DOHH2 (cell line): ENCODE measurements around the gene CFAP46.
"Not testable (repeated sequence)": the region's sequence is repeated elsewhere in the genome, so short reads cannot be mapped to it uniquely, and the experiment has no call there.

Experiments
- H3F3A ChIP-seq: fragments of 200-600 bp; sonication (generic), shearing (Covaris generic); 2 replicates; pipeline ENCODE4 v1.6.0; 2016; ENCODE audit warnings: antibody characterized with exemption, mild to moderate bottlenecking; ENCODE audit not compliant: control insufficient read depth, insufficient read depth
- H3K27ac ChIP-seq: fragments of 200-600 bp; sonication (generic); 2 replicates; pipeline ENCODE4 v1.5.1; 2014; ENCODE audit warnings: low read depth, mild to moderate bottlenecking, low read length, moderate library complexity
- H3K27me3 ChIP-seq: fragments of 200-600 bp; sonication (generic); 2 replicates; pipeline ENCODE4 v1.6.1; 2014; ENCODE audit warnings: mild to moderate bottlenecking, low read length, mixed read lengths; ENCODE audit not compliant: control insufficient read depth
- H3K36me3 ChIP-seq: fragments of 200-600 bp; sonication (generic); 2 replicates; pipeline ENCODE4 v1.6.1; 2014; ENCODE audit warnings: mild to moderate bottlenecking, low read length, moderate library complexity, mixed read lengths; ENCODE audit not compliant: control insufficient read depth
- H3K4me1 ChIP-seq: fragments of 200-600 bp; sonication (generic); 2 replicates; pipeline ENCODE4 v1.6.1; 2014; ENCODE audit warnings: mild to moderate bottlenecking, low read length, mixed read lengths; ENCODE audit not compliant: control insufficient read depth
- H3K4me2 ChIP-seq: fragments of 200-600 bp; sonication (generic); 2 replicates; pipeline ENCODE4 v1.6.0; 2014; ENCODE audit warnings: mild to moderate bottlenecking, low read length, moderate library complexity
- H3K4me3 ChIP-seq: fragments of 200-600 bp; sonication (generic); 2 replicates; pipeline ENCODE4 v1.5.1; 2014; ENCODE audit warnings: mild to moderate bottlenecking, low read length, mixed read lengths
- H3K79me2 ChIP-seq: fragments of 200-600 bp; sonication (generic); 2 replicates; pipeline ENCODE4 v1.6.1; 2014; ENCODE audit warnings: mild to moderate bottlenecking, low read length, mixed read lengths; ENCODE audit not compliant: control insufficient read depth
- H3K9me2 ChIP-seq: fragments of 200-600 bp; sonication (generic); replicated peaks from 2 replicates; pipeline ENCODE4 v1.6.1; 2014; ENCODE audit warnings: mild to moderate bottlenecking, low read length, mixed read lengths; ENCODE audit not compliant: control insufficient read depth
- H3K9me3 ChIP-seq: fragments of 200-600 bp; sonication (generic); 2 replicates; pipeline ENCODE4 v1.6.1; 2014; ENCODE audit warnings: antibody characterized with exemption, low read length, mixed read lengths; ENCODE audit not compliant: control insufficient read depth, insufficient read depth
- H4K20me1 ChIP-seq: fragments of 200-600 bp; sonication (generic); 2 replicates; pipeline ENCODE4 v1.6.0; 2014; ENCODE audit warnings: low read depth, mild to moderate bottlenecking, antibody characterized with exemption, low read length, moderate library complexity; ENCODE audit not compliant: control insufficient read depth, insufficient read depth
- CTCF ChIP-seq: fragments of 200-600 bp; sonication (generic); IDR thresholded peaks from one replicate; pipeline ENCODE4 v1.5.1; 2014; ENCODE audit warnings: antibody characterized with exemption, mild to moderate bottlenecking, low read depth, low read length; ENCODE audit not compliant: poor library complexity, severe bottlenecking
- EZH2phosphoT487 ChIP-seq: fragments of 200-600 bp; sonication (generic); IDR thresholded peaks from 2 replicates; pipeline ENCODE4 v1.6.1; 2017; ENCODE audit warnings: borderline replicate concordance, mild to moderate bottlenecking, antibody characterized with exemption, low read length, moderate library complexity, mixed read lengths

CFAP46 gene

GRCh38 chr10:132905661-132906060, 36.7 kb downstream of the CFAP46 start:
- H3K4me2 ChIP-seq: no peak overlapping the region
- no peak overlapping the region for H3K4me3 ChIP-seq
- H3K9me3 ChIP-seq: peaks cover 2% of the 10 kb centered on the region; the same call in 1 of the 2 replicates
- no peaks in the 10 kb centered on the region for H4K20me1 ChIP-seq
- H3F3A ChIP-seq: no peaks in the 10 kb centered on the region
- H3K27me3 ChIP-seq: no peaks in the 10 kb centered on the region
- TF ChIP-seq EZH2phosphoT487 (no peak), CTCF (no peak)
- H3K36me3 ChIP-seq: no peaks in the 10 kb centered on the region
- no peaks in the 10 kb centered on the region for H3K4me1 ChIP-seq
- H3K79me2 ChIP-seq: no peaks in the 10 kb centered on the region
- H3K27ac ChIP-seq: no peak overlapping the region
- no peaks in the 10 kb centered on the region for H3K9me2 ChIP-seq

- Histone ChIP-seq H3K4me3 (no peak overlapping the region), H3K9me2 (no peaks in the 10 kb centered on the region), H3K4me1 (no peaks in the 10 kb centered on the region), H3K27ac (no peak overlapping the region), H3K4me2 (no peak overlapping the region), H4K20me1 (no peaks in the 10 kb centered on the region), H3K9me3 (peaks cover 4% of the 10 kb centered on the region; the same call in 1 of the 2 replicates), H3K36me3 (no peaks in the 10 kb centered on the region), H3K79me2 (no peaks in the 10 kb centered on the region), H3K27me3 (no peaks in the 10 kb centered on the region), H3F3A (no peaks in the 10 kb centered on the region)
- TF ChIP-seq EZH2phosphoT487: no peak
- no peak for TF ChIP-seq CTCF
Measured at GRCh38 chr10:132904814-132905649, 37.3 kb downstream of the CFAP46 start.

GRCh38 chr10:132904181-132904813, 38.1 kb downstream of the CFAP46 start:
- no peak overlapping the region for H3K4me3 ChIP-seq
- H3K27me3 ChIP-seq: no peaks in the 10 kb centered on the region
- no peaks in the 10 kb centered on the region for H3K4me1 ChIP-seq
- H3K36me3 ChIP-seq: no peaks in the 10 kb centered on the region
- no peak overlapping the region for H3K27ac ChIP-seq
- TF ChIP-seq CTCF (peak; percentile 69), EZH2phosphoT487 (no peak)
- no peaks in the 10 kb centered on the region for H4K20me1 ChIP-seq
- no peaks in the 10 kb centered on the region for H3F3A ChIP-seq
- peaks cover 4% of the 10 kb centered on the region; the same call in 1 of the 2 replicates for H3K9me3 ChIP-seq
- no peaks in the 10 kb centered on the region for H3K9me2 ChIP-seq
- no peak overlapping the region for H3K4me2 ChIP-seq
- no peaks in the 10 kb centered on the region for H3K79me2 ChIP-seq

GRCh38 chr10:132902656-132903575, 39.5 kb downstream of the CFAP46 start:
- H3K4me3 ChIP-seq, H3K27me3 ChIP-seq, H3K4me1 ChIP-seq, H3K27ac ChIP-seq, H3K9me2 ChIP-seq, H3K4me2 ChIP-seq, H3K9me3 ChIP-seq, H3F3A ChIP-seq, H4K20me1 ChIP-seq, H3K36me3 ChIP-seq, H3K79me2 ChIP-seq: not testable (repeated sequence)
